ENCODE measurements around the gene FGF8.

The FGF8 gene

DNA sequence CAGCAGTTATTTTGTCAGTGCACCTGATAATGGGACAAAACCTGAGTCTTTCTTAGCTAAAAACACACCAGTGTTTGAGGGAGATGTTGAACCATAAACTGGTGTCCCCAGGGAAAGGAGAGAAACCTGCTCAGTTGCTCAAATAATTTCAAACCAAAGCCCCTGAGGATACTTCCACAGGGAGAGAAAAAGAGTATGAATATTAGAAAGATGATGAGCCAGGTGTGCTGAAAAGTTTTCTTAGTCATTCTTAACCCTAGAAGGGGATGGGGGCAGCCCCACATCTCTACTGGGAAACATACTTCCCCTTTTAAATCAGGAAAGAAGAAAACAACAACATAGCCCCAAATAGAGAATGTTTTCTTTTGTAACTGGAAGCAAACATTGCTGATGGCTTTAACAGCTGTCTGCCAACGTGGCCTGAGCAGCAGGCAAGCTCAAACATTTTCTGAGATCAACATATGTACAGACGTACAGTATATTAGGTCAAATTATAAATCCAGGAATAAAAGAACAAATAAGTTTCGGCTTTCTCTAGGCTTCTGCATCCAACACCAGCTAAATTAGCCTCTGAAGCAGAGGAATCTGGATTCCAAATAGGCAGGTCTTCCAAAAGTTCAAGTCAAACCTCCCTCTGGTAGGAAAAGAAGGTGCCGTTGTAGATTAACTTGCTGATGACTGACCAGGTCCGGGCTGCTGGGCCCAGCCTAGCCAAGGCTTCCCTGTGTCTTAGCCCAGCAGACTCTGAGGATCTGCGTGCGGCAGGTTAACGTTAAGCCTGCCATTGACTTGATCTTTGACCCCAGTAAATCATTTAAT lies 50.4 kb downstream of the FGF8 start:
- no peak for DNase-seq (ENCODE audit: low spot score)

DNA sequence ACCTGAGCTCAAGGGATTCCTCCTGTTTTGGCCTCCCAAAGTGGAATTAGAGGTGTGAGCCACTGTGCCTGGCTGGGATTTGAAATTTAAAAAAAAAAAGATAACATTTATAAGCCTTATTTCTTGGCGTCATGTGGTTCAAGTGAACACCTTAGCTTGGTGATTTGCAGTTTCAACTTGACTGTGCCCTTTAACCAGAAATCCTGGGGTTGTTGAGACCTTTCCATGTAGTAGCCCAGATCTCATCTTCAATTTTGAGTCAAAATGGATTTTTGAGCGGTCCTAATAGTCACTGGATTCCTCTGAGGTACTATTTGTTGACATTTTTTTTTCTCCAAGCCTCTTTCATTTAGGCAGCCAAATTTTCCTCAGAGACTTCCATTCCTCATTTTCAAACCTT lies 51.5 kb downstream of the FGF8 start:
- no peak for DNase-seq (ENCODE audit: low spot score)

DNA sequence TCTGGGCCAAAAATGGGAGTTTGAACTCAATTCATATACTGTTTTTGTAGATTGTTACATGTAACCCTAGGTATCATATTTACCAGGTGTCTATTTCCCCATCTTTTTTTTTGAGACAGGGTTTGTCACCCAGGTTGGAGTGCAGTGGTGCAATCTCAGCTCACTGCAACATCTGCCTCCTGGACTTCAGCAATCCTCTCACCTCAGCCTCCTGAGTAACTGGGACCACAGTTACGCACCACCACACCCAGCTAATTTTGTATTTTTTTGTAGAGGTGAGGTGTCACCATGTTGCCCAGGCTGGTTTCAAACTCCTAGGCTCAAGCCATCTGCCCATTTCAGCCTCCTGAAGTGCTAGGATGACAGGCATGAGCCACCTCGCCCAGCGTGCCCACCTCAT lies 52.7 kb downstream of the FGF8 start:
- no peak for DNase-seq (ENCODE audit: low spot score)

DNA sequence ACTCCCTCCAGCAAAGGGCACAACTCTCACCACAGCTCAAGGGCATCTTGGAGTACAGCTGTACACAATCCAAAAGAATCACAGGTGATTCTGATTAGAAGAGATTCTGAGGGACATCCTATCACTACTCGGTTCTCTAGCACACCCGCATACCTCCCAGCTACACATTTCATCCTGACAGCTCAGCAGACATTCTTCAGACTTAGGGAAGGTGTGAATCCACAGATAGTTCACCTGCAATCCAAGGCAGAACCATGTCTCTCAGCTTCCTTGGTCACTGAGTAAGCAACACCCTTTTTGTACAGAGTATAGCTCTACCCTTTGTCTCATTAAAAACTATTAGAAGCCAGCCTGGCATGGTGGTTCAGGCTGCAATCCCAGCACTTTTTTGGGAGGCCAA lies 54.1 kb downstream of the FGF8 start:
- DNase-seq (ENCODE audit: low spot score) = no peak

DNA sequence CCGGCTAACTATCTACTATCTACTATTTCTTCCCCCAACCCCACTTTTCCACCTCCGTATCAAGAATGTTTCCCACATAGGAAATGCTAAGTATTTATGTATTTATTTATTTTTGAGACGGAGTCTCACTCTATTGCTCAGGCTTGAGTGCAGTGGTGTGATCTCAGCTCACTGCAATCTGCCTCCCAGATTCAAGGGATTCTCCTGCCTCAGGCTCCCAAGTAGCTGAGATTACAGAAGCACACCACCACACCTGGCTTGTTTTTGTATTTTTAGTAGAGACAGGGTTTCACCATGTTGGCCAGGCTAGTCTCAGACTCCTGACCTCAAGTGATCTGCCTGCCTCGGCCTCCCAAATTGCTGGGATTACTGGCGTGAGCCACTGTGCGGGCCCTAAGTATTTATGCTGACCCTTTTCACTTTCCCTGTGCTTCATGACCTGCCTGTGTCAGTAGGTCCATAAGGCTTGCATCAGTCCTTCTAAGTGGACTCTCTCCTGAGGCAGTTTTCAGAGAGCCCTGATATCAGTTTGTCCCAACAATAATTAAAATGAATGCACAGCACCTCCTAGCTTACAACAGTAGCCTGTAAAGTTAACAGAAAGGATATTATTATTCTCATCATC lies 55.2 kb downstream of the FGF8 start:
- DNase-seq (ENCODE audit: low spot score) = no peak
